Adrenal gland (tissue), 5 donors: ENCODE data around the gene ABCD3.
A peak's percentile ranks its signal among the peaks of the same experiment; 100 is the strongest.

ENCODE experiments used
- CTCF ChIP-seq, 6 experiments: fragments of 450-650 bp in 4 of 6; fragments of 200-600 bp in 2 of 6; sonication (generic) in 1 of 6; IDR thresholded peaks; 1 replicate in 5 of 6; 2 replicates in 1 of 6; pipeline versions ENCODE4 v1.5.1 to v1.8.0; 2016 to 2021; ENCODE audit warnings: antibody characterized with exemption in 6 of 6, mild to moderate bottlenecking in 2 of 6, moderate library complexity in 1 of 6
- POLR2A ChIP-seq, 2 donors: fragments of 450-650 bp; IDR thresholded peaks; one replicate each; pipeline ENCODE4 v1.6.1; 2017; ENCODE audit warnings: antibody characterized with exemption in 2 of 2, mild to moderate bottlenecking in 2 of 2, moderate library complexity in 1 of 2
- donor health status: DM: no; HTN: no; CAD: no.

- TF ChIP-seq CTCF (IDR thresholded peaks at IDR 0.05) (peak; percentile 45 to 91 (median 68)), POLR2A (IDR thresholded peaks at IDR 0.05) (no peak)
Observed at GRCh38 chr1:94463765-94464330, 45.7 kb downstream of the ABCD3 start.
